T-cell (primary cell): Measurements from ENCODE around the gene IL17D. TPM values are rescaled to one million over a fixed set of nuclear protein-coding genes. Genes with fewer than 3 reads are reported as not detected.

Source experiments
- ATAC-seq, 4 experiments: fragments of 200-7000 bp in 3 of 4; fragments of 150-1000 bp in 1 of 4; cut with Tn5 transposase; replicated peaks in 1 of 4; 1 replicate in 3 of 4; 2 replicates in 1 of 4; pipeline ENCODE4 v1.10.0; 2021; ENCODE audit warnings: moderate library complexity in 3 of 4, mild to moderate bottlenecking in 2 of 4, moderate number of reproducible peaks in 1 of 4
- CTCF ChIA-PET, 2 donors: fragments of 300-600 bp; sonication (Branson Sonifier 250); formaldehyde crosslinking; loops; one replicate each; lab custom pipeline; 2022; ENCODE audit warnings: antibody characterized with exemption in 2 of 2; lab: Charles Lee
- POLR2A ChIA-PET, 2 donors: fragments of 300-600 bp; sonication (Branson Sonifier 250); formaldehyde crosslinking; loops; one replicate each; lab custom pipeline; 2022; ENCODE audit warnings: antibody characterized with exemption in 2 of 2; lab: Charles Lee
- DNase-seq, 35 experiments: peaks; one replicate each; pipeline versions ENCODE4 v3.0.0 to v3.0.0-alpha.2; 2013 to 2023
- H3K27ac ChIP-seq: one replicate; pipeline ENCODE4 v1.5.1; 2013; ENCODE audit warnings: low read length
- H3K27me3 ChIP-seq, 2 experiments: replicated peaks in 1 of 2; 1 replicate in 1 of 2; 2 replicates in 1 of 2; pipeline versions ENCODE4 v1.6.1 to v1.7.0; 2013; ENCODE audit warnings: low read length in 1 of 2, mixed read lengths in 1 of 2; ENCODE audit not compliant: control insufficient read depth in 2 of 2, insufficient read depth in 2 of 2; ENCODE audit errors: extremely low read depth in 1 of 2
- H3K36me3 ChIP-seq, 2 donors: 1 replicate in 1 of 2; 2 replicates in 1 of 2; pipeline versions ENCODE4 v1.6.1 to v1.7.0; 2013; ENCODE audit warnings: low read length in 1 of 2; ENCODE audit not compliant: control insufficient read depth in 2 of 2, insufficient read depth in 1 of 2; ENCODE audit errors: extremely low read depth in 1 of 2
- H3K4me1 ChIP-seq, 2 experiments: 1 replicate in 1 of 2; 2 replicates in 1 of 2; pipeline versions ENCODE4 v1.6.1 to v1.7.0; 2013; ENCODE audit warnings: low read length in 2 of 2, mixed read lengths in 1 of 2; ENCODE audit not compliant: insufficient read depth in 2 of 2, control insufficient read depth in 1 of 2; ENCODE audit errors: extremely low read depth in 1 of 2
- H3K4me3 ChIP-seq, 2 donors: 1 replicate in 1 of 2; 2 replicates in 1 of 2; pipeline versions ENCODE4 v1.5.1 to v1.7.0; 2013; ENCODE audit warnings: mild to moderate bottlenecking in 2 of 2, low read length in 1 of 2, moderate library complexity in 1 of 2; ENCODE audit not compliant: control insufficient read depth in 1 of 2; ENCODE audit errors: extremely low read depth in 1 of 2
- H3K9me3 ChIP-seq: 2 replicates; pipeline ENCODE4 v1.7.0; 2013
- H3K27ac Mint-ChIP-seq, 2 donors: one replicate each; pipeline ENCODE4 v1.8.0; 2020 to 2021; ENCODE audit warnings: mild to moderate bottlenecking in 2 of 2, mixed read lengths in 2 of 2
- H3K27me3 Mint-ChIP-seq, 2 donors: one replicate each; pipeline ENCODE4 v1.8.0; 2021 to 2022; ENCODE audit warnings: mixed read lengths in 2 of 2
- H3K36me3 Mint-ChIP-seq: one replicate; pipeline ENCODE4 v1.8.0; 2021; ENCODE audit warnings: mixed read lengths
- H3K4me1 Mint-ChIP-seq, 3 donors: one replicate each; pipeline ENCODE4 v1.8.0; 2020 to 2022; ENCODE audit warnings: mixed read lengths in 3 of 3, mild to moderate bottlenecking in 1 of 3
- H3K4me3 Mint-ChIP-seq, 3 donors: one replicate each; pipeline ENCODE4 v1.8.0; 2020 to 2022; ENCODE audit warnings: mild to moderate bottlenecking in 3 of 3, mixed read lengths in 3 of 3, moderate library complexity in 3 of 3
- H3K9me3 Mint-ChIP-seq, 3 donors: one replicate each; pipeline ENCODE4 v1.8.0; 2020 to 2022; ENCODE audit warnings: mixed read lengths in 3 of 3
- WGBS: methylation state at CpG from one replicate; pipeline ENCODE4 v1.1.5; 2013; ENCODE audit warnings: missing lambda C conversion rate; ENCODE audit not compliant: insufficient coverage; 5-methylcytosine and 5-hydroxymethylcytosine counted together
- total RNA-seq, 35 experiments: library from RNA in 6 of 35; stranded (reverse) in 6 of 35; fragments of 120-200 nt in 1 of 35; gene quantifications; one replicate each; pipeline versions ENCODE4 v1.2.1 to v1.2.4 and lab custom pipeline; 2013 to 2026

The IL17D gene
- total RNA-seq, 5 donors from 2014 or later (not counting 1 experiment from before 2014, with no cell fraction given), result 0.13 to 0.20 (median 0.16) TPM; not detected in 2

DNA sequence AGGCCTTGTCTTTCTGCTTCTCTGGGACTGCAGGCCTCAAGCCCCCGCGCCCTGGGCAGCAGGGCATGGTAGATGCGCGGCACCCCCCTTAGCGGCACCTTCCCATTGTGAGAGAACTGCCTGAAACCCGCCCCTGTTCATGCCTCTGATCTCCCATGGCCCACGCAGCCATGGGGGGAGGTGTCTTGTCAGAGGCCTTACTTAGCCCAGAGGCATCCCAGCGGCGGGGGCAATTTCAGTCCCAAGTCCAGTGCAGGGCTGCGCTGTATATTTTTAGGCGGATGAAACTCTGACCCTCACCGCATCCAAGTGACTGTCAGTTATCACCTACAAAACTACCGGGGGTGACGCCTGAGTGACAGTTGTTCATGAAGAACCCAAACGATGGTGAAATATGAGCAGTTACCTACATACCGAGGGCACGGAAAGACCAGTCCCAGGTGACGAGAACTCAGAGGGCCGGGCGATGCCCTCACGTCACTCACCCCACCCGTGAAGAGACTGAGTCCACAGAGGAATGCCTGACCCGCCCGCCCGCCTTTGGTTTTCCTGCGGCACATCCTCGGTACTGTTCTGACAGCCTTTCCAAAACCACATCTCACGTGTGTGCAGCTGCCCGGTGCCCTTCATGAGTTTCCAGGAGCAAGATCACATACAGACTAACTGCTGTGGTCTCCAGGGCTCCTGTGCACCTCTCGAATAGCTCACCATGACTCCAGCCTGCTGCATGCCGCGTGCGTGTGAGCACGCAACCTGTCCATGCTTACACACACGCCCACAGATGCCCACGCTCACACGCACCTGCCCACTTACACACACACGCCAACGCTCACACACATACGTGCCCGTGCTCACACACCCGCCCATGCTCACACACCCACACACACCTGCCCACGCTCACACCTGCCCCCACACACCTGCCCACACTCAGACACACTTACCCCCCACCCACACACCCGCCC lies 14.4 kb downstream of the IL17D start:
- H3K4me3 ChIP-seq, result no peak overlapping the region
- no peaks in the 10 kb centered on the region for H3K36me3 ChIP-seq
- no peaks in the 10 kb centered on the region for H3K36me3 Mint-ChIP-seq
- H3K4me3 Mint-ChIP-seq, result no peak overlapping the region
- no peaks in the 10 kb centered on the region for H3K9me3 Mint-ChIP-seq
- H3K27me3 Mint-ChIP-seq, result peaks cover 0 to 17% of the 10 kb centered on the region in 2 donors
- peaks cover 0 to 50% of the 10 kb centered on the region in 2 experiments for H3K27me3 ChIP-seq
- H3K9me3 ChIP-seq, result no peaks in the 10 kb centered on the region
- 86% methylated on average over 32 of the region's 44 CpGs for WGBS
- DNase-seq, result no peak
- no peak for ATAC-seq
- peaks cover 0 to 12% of the 10 kb centered on the region in 2 experiments for H3K4me1 ChIP-seq
- no peak overlapping the region for H3K27ac ChIP-seq
- ChIA-PET CTCF (no interaction called here), POLR2A (no interaction called here)
- peaks cover 2 to 16% (median 9%) of the 10 kb centered on the region in 3 donors for H3K4me1 Mint-ChIP-seq
- no peak overlapping the region for H3K27ac Mint-ChIP-seq

DNA sequence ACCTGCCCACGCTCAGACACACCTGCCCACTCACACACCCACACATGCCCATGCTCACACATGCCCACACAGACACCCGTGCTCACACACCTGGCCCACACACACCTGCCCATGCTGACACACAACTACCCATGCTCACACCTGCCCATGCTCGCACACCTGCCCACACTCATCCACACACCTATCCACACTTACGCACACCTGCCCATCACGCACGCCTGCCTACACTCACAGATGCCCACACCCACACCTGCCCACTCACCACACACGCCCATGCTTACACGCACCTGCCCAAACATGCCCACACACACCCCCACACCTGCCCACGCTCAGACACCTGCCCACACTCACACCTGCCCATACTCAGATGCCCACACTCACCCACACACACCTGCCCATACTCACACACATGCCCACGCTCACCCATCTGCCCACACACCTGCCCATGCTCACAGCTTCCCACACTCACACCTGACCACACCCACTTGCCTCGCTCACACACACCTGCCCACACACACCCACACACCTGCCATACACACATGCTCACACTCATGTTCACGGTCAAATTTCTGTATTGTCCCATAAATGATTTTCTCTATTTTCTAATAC lies 15.6 kb downstream of the IL17D start:
- ATAC-seq (no peak), DNase-seq (no peak)
- Histone ChIP-seq H3K4me1 (peaks cover 0 to 10% of the 10 kb centered on the region in 2 experiments), H3K27ac (no peak overlapping the region), H3K36me3 (no peaks in the 10 kb centered on the region), H3K9me3 (no peaks in the 10 kb centered on the region), H3K27me3 (peaks cover 0 to 47% of the 10 kb centered on the region in 2 experiments), H3K4me3 (no peak overlapping the region)
- WGBS, result 80% methylated on average over 12 of the region's 12 CpGs
- peaks cover 2 to 8% (median 4%) of the 10 kb centered on the region in 3 donors for H3K4me1 Mint-ChIP-seq
- POLR2A ChIA-PET, result no interaction called here
- no peak overlapping the region for H3K27ac Mint-ChIP-seq
- H3K4me3 Mint-ChIP-seq, result no peak overlapping the region
- H3K36me3 Mint-ChIP-seq, result no peaks in the 10 kb centered on the region
- no peaks in the 10 kb centered on the region for H3K9me3 Mint-ChIP-seq
- peaks cover 0 to 16% of the 10 kb centered on the region in 2 donors for H3K27me3 Mint-ChIP-seq
- CTCF ChIA-PET, result no interaction called here

DNA sequence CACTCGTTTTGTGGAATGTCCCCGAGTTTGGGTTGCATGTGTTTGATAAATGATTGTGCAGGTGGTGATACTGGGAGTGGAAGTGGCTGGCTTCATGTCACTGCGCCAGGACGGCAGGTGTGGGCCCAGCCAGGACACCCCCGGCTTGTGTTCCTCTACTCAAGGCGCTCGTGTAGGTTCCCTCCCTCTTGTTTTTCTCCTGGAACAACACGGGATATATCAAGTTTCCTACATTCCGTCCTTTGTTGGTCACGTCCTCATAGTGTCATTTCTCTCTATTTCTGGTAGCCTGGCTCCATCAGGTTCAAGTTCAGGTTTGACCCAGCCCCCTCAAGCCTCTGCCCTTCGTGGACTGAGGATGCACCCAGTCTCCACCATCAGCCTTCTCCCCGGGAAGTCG lies 16.3 kb downstream of the IL17D start:
- ChIA-PET POLR2A (no interaction called here), CTCF (no interaction called here)
- H3K27ac ChIP-seq, result no peak overlapping the region
- ATAC-seq (no peak), DNase-seq (no peak)
- Mint-ChIP-seq H3K27ac (no peak overlapping the region), H3K4me3 (no peak overlapping the region), H3K4me1 (peaks cover 2 to 8% (median 4%) of the 10 kb centered on the region in 3 donors), H3K36me3 (no peaks in the 10 kb centered on the region), H3K27me3 (peaks cover 0 to 15% of the 10 kb centered on the region in 2 donors), H3K9me3 (no peaks in the 10 kb centered on the region)
- no peaks in the 10 kb centered on the region for H3K36me3 ChIP-seq
- H3K4me1 ChIP-seq, result peaks cover 0 to 10% of the 10 kb centered on the region in 2 experiments
- 90% methylated on average over 12 of the region's 13 CpGs for WGBS
- no peaks in the 10 kb centered on the region for H3K9me3 ChIP-seq
- no peak overlapping the region for H3K4me3 ChIP-seq
- peaks cover 0 to 43% of the 10 kb centered on the region in 2 experiments for H3K27me3 ChIP-seq

DNA sequence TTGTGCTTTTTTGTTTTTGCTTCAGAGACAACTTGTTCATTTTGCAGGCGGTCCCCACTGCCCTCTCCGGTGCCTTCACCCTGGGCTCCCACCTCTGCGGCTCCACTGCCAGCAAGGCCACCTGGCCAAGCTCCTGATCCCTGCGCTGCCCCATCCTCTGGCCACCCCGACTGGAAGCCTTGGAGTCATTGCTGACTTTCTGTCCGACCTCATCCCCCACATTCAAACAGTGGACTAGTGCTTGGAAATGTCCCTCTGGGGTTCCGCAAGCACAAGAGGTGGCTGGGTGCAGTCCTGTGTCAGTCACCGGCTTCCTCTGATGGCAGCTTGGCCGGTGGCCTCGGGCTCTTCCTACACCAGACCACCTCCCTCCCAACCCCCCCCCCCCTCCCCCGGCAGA lies 17.0 kb downstream of the IL17D start:
- H3K4me3 Mint-ChIP-seq, result no peak overlapping the region

DNA sequence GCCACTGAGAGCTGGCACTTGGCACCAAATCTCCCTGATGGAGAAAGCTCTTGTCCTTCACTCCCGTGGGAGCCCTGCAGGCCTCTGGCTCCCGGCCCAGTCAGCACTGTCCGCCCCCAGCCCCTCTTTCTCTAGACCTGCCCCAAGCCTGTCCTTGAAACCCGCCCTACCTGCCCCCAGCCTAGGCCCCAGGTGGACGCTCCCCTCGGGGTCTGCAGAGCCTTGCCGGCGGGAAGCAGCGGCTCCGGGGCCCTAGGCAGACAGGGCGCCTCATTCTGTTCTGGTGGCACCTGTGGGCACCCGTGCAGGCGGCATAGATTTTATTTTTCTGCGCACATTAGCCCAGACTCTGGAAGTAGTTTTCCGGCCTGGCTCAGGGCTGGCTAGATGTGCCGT lies 17.6 kb downstream of the IL17D start:
- DNase-seq (no peak), ATAC-seq (no peak)
- Mint-ChIP-seq H3K36me3 (no peaks in the 10 kb centered on the region), H3K4me1 (peaks cover 2 to 8% (median 4%) of the 10 kb centered on the region in 3 donors), H3K27me3 (peaks cover 0 to 15% of the 10 kb centered on the region in 2 donors), H3K9me3 (no peaks in the 10 kb centered on the region), H3K27ac (no peak overlapping the region), H3K4me3 (peak overlapping the region in 1 of 3 donors; percentile 54)
- POLR2A ChIA-PET, result no interaction called here
- Histone ChIP-seq H3K4me3 (no peak overlapping the region), H3K27me3 (peaks cover 0 to 41% of the 10 kb centered on the region in 2 experiments), H3K36me3 (no peaks in the 10 kb centered on the region), H3K27ac (no peak overlapping the region), H3K4me1 (peaks cover 0 to 10% of the 10 kb centered on the region in 2 experiments), H3K9me3 (no peaks in the 10 kb centered on the region)
- 95% methylated on average over 16 of the region's 16 CpGs for WGBS
- CTCF ChIA-PET, result interaction anchor here in 1 of 2 donors (0.6 kb wide), 1 partner anchor 34 kb away, joined by 9 read pairs; no protein-coding TSS in a partner anchor

More for the DNA sequence above, 17.0 kb downstream of the IL17D start:
- Histone ChIP-seq H3K36me3 (no peaks in the 10 kb centered on the region), H3K27ac (no peak overlapping the region), H3K4me3 (no peak overlapping the region), H3K27me3 (peaks cover 0 to 41% of the 10 kb centered on the region in 2 experiments), H3K4me1 (peaks cover 0 to 10% of the 10 kb centered on the region in 2 experiments), H3K9me3 (no peaks in the 10 kb centered on the region)
- 89% methylated on average over 10 of the region's 11 CpGs for WGBS
- no peaks in the 10 kb centered on the region for H3K9me3 Mint-ChIP-seq
- H3K27ac Mint-ChIP-seq, result no peak overlapping the region
- POLR2A ChIA-PET, result no interaction called here
- CTCF ChIA-PET, result no interaction called here
- DNase-seq (no peak), ATAC-seq (no peak)
- H3K27me3 Mint-ChIP-seq, result peaks cover 0 to 15% of the 10 kb centered on the region in 2 donors
- H3K4me1 Mint-ChIP-seq, result peaks cover 2 to 8% (median 4%) of the 10 kb centered on the region in 3 donors
- no peaks in the 10 kb centered on the region for H3K36me3 Mint-ChIP-seq
